AG04449 (cell line): Measurements from ENCODE around the gene KLK5.

ENCODE experiments used
- CTCF ChIA-PET: fragments of 350-600 bp; formaldehyde crosslinking; extraction: SDS; loops from one replicate; lab custom pipeline; 2021; ENCODE audit warnings: antibody characterized with exemption; lab: Yijun Ruan, JAX
- POLR2A ChIA-PET: fragments of 400-600, 350-600 bp; formaldehyde crosslinking; extraction: SDS; loops from one replicate; lab custom pipeline; 2020; ENCODE audit warnings: antibody characterized with exemption, inconsistent platforms; lab: Yijun Ruan, JAX
- DNase-seq: peaks from one replicate; pipeline ENCODE4 v3.0.0-alpha.2; 2010; ENCODE audit warnings: low read depth, low spot score
- H3K4me3 ChIP-seq: 2 replicates; pipeline ENCODE4 v1.5.1; 2011; ENCODE audit warnings: low read depth, mild to moderate bottlenecking, control low read depth, low read length
- CTCF ChIP-seq: IDR thresholded peaks from one replicate; pipeline ENCODE4 v1.5.1; 2011; ENCODE audit warnings: mild to moderate bottlenecking, moderate library complexity, low read length, control low read depth, inconsistent platforms; ENCODE audit not compliant: insufficient read depth; ENCODE audit errors: missing control alignments

KLK5 gene

GRCh38 chr19:50894478-50895356 is 58.1 kb downstream of the KLK5 start:
- ChIA-PET POLR2A (no interaction called here), CTCF (no interaction called here)
- H3K4me3 ChIP-seq = no peak overlapping the region
- no peak for DNase-seq
- no peak for TF ChIP-seq CTCF
